A549 (cell line): ENCODE results near the gene HTRA1. TPM values are rescaled to one million over a fixed set of nuclear protein-coding genes. Genes with fewer than 3 reads are reported as not detected.

Experiments
- ATAC-seq, 2 experiments: fragments of 200-7000 bp in 1 of 2; fragments of >200 bp in 1 of 2; cut with Nextera tagmentation in 1 of 2; cut with Tn5 transposase in 1 of 2; 3 replicates each; pipeline versions ENCODE4 v1.8.0 to v1.9.1; 2018 to 2020; ENCODE audit warnings: mild to moderate bottlenecking in 1 of 2, moderate library complexity in 1 of 2
- CTCF ChIA-PET: fragments of 300-600 bp; sonication (Branson Sonifier 250); formaldehyde crosslinking; extraction: SDS; loops from one replicate; lab custom pipeline; 2021; ENCODE audit warnings: antibody characterized with exemption, inconsistent platforms; lab: Yijun Ruan, JAX
- POLR2A ChIA-PET: fragments of 350-600 bp; formaldehyde crosslinking; extraction: SDS; loops from one replicate; lab custom pipeline; 2021; ENCODE audit warnings: antibody characterized with exemption, inconsistent platforms; lab: Yijun Ruan, JAX
- DNase-seq, 2 experiments: peaks; one replicate each; pipeline versions ENCODE4 v3.0.0 to v3.0.0-alpha.2; 2011 to 2016; ENCODE audit warnings: low read depth in 1 of 2, low spot score in 1 of 2
- FAIRE-seq: peaks from 2 replicates; lab custom pipeline; 2011; peaks lifted over from hg19 to GRCh38; lab: Jason Lieb, UNC
- H3K27ac ChIP-seq, 2 experiments: fragments of >200 bp; sonication (Bioruptor Twin); formaldehyde crosslinking; 3 replicates each; pipeline ENCODE4 v1.5.1; 2016 to 2017
- H3K4me1 ChIP-seq: fragments of >200 bp; sonication (Bioruptor Twin); formaldehyde crosslinking; 3 replicates; pipeline ENCODE4 v1.6.1; 2016
- H3K4me2 ChIP-seq: fragments of >200 bp; sonication (Bioruptor Twin); formaldehyde crosslinking; 3 replicates; pipeline ENCODE4 v1.6.1; 2016
- H3K4me3 ChIP-seq: fragments of >200 bp; sonication (Bioruptor Twin); formaldehyde crosslinking; 3 replicates; pipeline ENCODE4 v1.5.1; 2016
- H3K9me3 ChIP-seq: fragments of >200 bp; sonication (Bioruptor Twin); formaldehyde crosslinking; 3 replicates; pipeline ENCODE4 v1.6.1; 2016
- ATOH8 ChIP-seq: fragments of 250-450 bp; sonication (Bioruptor Pico); IDR thresholded peaks from 2 replicates; pipeline ENCODE4 v1.5.0; 2020; ENCODE audit warnings: low read depth, mild to moderate bottlenecking, moderate library complexity
- BHLHE40 ChIP-seq: IDR thresholded peaks from 2 replicates; pipeline ENCODE4 v1.6.1; 2012; ENCODE audit warnings: low read depth, low read length, inconsistent platforms
- CBX8 ChIP-seq: fragments of 200-600 bp; sonication (generic); IDR thresholded peaks from 2 replicates; pipeline ENCODE4 v1.6.1; 2016
- EHF ChIP-seq: fragments of 250-450 bp; sonication (Bioruptor Pico); IDR thresholded peaks from 2 replicates; pipeline ENCODE4 v1.5.0; 2020; ENCODE audit warnings: mild to moderate bottlenecking
- EHMT2 ChIP-seq: fragments of 200-600 bp; sonication (generic); IDR thresholded peaks from 2 replicates; pipeline ENCODE4 v1.6.1; 2016; ENCODE audit warnings: antibody characterized with exemption, low read depth, mild to moderate bottlenecking, moderate library complexity
- ELK1 ChIP-seq: fragments of 150-350 bp; IDR thresholded peaks from 2 replicates; pipeline ENCODE4 v1.6.1; 2014; ENCODE audit warnings: low read depth, mild to moderate bottlenecking, low read length
- EP300 ChIP-seq, 2 experiments: fragments of >200 bp; sonication (Bioruptor Twin); formaldehyde crosslinking; IDR thresholded peaks; 2 replicates in 1 of 2; 3 replicates in 1 of 2; pipeline ENCODE4 v1.6.1; 2016 to 2017
- FOXS1 ChIP-seq: fragments of 250-450 bp; sonication (Bioruptor Pico); IDR thresholded peaks from 2 replicates; pipeline ENCODE4 v1.5.0; 2020; ENCODE audit warnings: mild to moderate bottlenecking, moderate library complexity
- GATA3 ChIP-seq: IDR thresholded peaks from 2 replicates; pipeline ENCODE4 v1.6.1; 2012; ENCODE audit warnings: borderline replicate concordance
- HDAC2 ChIP-seq: fragments of 200-600 bp; sonication (generic); IDR thresholded peaks from 2 replicates; pipeline ENCODE4 v1.6.1; 2016
- HMGXB4 ChIP-seq: fragments of 250-450 bp; sonication (Bioruptor Pico); IDR thresholded peaks from 2 replicates; pipeline ENCODE4 v1.5.0; 2021; ENCODE audit warnings: mild to moderate bottlenecking, moderate library complexity, borderline replicate concordance
- JUNB ChIP-seq: fragments of >200 bp; sonication (Bioruptor Twin); formaldehyde crosslinking; IDR thresholded peaks from 2 replicates; pipeline ENCODE4 v1.6.1; 2016
- MAX ChIP-seq: IDR thresholded peaks from 2 replicates; pipeline ENCODE4 v1.6.1; 2012
- RARB ChIP-seq: fragments of 250-450 bp; sonication (Bioruptor Pico); IDR thresholded peaks from 2 replicates; pipeline ENCODE4 v1.8.0; 2021; ENCODE audit warnings: mild to moderate bottlenecking, moderate library complexity
- SMC3 ChIP-seq: fragments of >200 bp; sonication (Bioruptor Twin); formaldehyde crosslinking; IDR thresholded peaks from 3 replicates; pipeline ENCODE4 v1.6.1; 2018; ENCODE audit warnings: inconsistent platforms
- SREBF2 ChIP-seq: fragments of 450-650 bp; IDR thresholded peaks from 2 replicates; pipeline ENCODE4 v1.6.1; 2014; ENCODE audit warnings: mild to moderate bottlenecking, moderate library complexity
- ZSCAN20 ChIP-seq: fragments of 250-450 bp; sonication (Bioruptor Pico); IDR thresholded peaks from 2 replicates; pipeline ENCODE4 v1.8.0; 2022; ENCODE audit warnings: mild to moderate bottlenecking, moderate library complexity
- WGBS: methylation state at CpG from one replicate; pipeline ENCODE4 v1.1.6; 2017; ENCODE audit errors: missing lambda C conversion rate; 5-methylcytosine and 5-hydroxymethylcytosine counted together
- polyA plus RNA-seq, 4 experiments: library from polyadenylated mRNA; depleted of rRNA in 3 of 4; stranded (reverse); fragments of >200 nt; fragmentation: RNase III in 1 of 4; extraction: RNeasy Plus Mini Kit Qiagen cat#74134 plus additional on column Dnase treatment in 1 of 4; gene quantifications; 2 replicates in 3 of 4; 3 replicates in 1 of 4; pipeline ENCODE4 v1.2.3, GENCODE V29; 2011 to 2017
- small RNA-seq, 6 experiments: library from RNA; depleted of rRNA; stranded (forward); fragments of <200 nt; gene quantifications; one replicate each; pipeline ENCODE3, GENCODE V24; 2012
- TF ChIP-seq, protein P1 (sequence below): IDR thresholded peaks from 2 replicates; pipeline ENCODE4 v1.6.1; 2012

HTRA1 gene
- polyA plus RNA-seq, 2 of the 4 experiments (the other 2 are of a cell fraction): 50.7 to 65.6 TPM

DNA sequence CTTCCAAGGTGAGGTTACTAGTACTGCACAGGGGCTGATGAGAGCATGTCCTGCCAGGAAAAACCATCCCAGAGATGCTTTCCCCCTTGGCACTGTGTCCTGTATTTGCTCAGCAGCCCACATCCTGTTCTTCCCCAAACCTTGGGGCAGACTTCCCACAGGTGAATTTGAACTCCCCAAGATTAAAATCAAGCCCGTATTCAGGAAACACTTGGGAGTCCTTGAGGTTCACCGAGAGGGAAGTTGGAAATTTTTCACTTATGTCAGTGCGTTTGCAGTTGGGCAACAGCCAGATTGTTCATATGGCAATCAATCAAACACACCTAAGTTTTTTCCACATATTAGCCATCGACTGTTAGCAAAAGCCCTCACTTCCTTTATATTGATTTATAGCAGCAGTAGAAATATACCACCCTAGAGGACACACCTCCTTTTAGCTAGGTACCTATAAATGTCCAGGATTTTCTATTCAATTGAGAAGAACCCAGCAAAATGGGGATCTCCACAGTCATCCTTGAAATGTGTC lies 99.0 kb downstream of the HTRA1 start, which contains the start of gene DMBT1:
Gene DMBT1 (plus strand): TSS at position 476 of the 526 bp plus-strand sequence. CDS start 17 bp downstream, at position 493.
- Histone ChIP-seq H3K4me2 (peak within 1 kb of the TSS; percentile 25; the same call in 1 of the 3 replicates), H3K4me3 (no peak within 1 kb of the TSS), H3K27ac (no peak within 1 kb of the TSS), H3K9me3 (no peaks in the 10 kb centered on the region), H3K4me1 (peaks cover 6% of the 10 kb centered on the region; the same call in 1 of the 3 replicates)
- FAIRE-seq: no peak
- no peak for ATAC-seq
- ChIA-PET POLR2A (no interaction called here), CTCF (interaction anchor here (1.8 to 2.4 kb wide), 2 partner anchors 126 to 258 kb away, joined by 4 to 7 read pairs; no protein-coding TSS in a partner anchor)
- no peak for DNase-seq
- no peak for TF ChIP-seq ELK1
- 20% methylated on average over 4 of the region's 4 CpGs for WGBS

DNA sequence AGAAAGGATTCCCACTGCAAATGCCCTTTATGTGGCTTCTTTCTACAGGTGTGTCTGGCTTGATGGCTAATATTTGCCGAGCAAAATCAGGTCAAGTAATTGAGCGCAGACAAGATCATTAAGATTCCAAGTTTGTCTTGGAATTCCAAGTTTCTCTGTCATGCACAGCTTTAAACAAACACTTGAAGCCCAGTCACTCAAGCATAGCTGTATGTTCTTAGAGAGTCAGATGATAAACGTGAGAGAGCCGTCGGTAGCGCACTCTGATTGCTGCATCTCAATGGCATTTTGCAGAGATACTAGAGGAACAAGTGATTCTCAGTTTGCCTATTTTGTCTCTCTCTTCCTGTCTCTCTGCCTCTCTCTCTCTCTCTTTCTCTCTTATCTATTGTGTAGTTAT lies 99.9 kb downstream of the HTRA1 start:
- CTCF ChIA-PET: interaction anchor here (0.6 to 10.2 kb wide), 4 partner anchors 57 to 265 kb away, joined by 3 to 136 read pairs (median 4); no protein-coding TSS in a partner anchor
- DNase-seq: no peak
- WGBS: 11% methylated on average over 6 of the region's 6 CpGs

DNA sequence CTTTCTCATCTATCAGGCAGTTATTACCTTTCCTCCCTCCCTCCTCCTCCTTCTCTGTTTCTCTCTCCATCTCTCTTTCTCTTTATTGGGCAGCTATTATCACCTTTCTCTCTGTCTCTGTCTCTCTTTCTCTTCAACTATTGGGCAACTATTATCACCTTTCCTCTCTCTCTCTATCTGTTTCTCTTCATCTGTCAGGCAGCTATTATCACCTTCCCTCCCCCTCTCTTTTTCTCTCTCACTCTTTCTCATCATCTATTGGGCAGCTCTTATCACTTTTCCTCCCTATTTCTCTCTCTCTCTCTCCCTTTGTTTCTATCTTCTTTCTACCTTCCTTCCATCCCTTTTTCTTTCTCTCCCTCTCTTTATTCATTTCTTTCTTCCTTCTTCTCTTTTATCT lies 100.4 kb downstream of the HTRA1 start:
- ATAC-seq (no peak), DNase-seq (no peak), FAIRE-seq (no peak)
- ChIA-PET POLR2A (no interaction called here), CTCF (interaction anchor here (1.1 to 10.2 kb wide), 3 partner anchors 58 to 266 kb away, joined by 3 to 136 read pairs (median 4); no protein-coding TSS in a partner anchor)
- Histone ChIP-seq H3K4me1 (peaks cover 9% of the 10 kb centered on the region; the same call in 1 of the 3 replicates), H3K27ac (no peak overlapping the region), H3K4me3 (no peak overlapping the region), H3K4me2 (no peak overlapping the region), H3K9me3 (no peaks in the 10 kb centered on the region)
- no peak for TF ChIP-seq HMGXB4
- TF ChIP-seq RARB: no peak
- TF ChIP-seq JUNB: no peak

More for the DNA sequence above, 99.9 kb downstream of the HTRA1 start:
- Histone ChIP-seq H3K27ac (no peak overlapping the region), H3K4me2 (peak overlapping the region; percentile 25; the same call in 1 of the 3 replicates), H3K9me3 (no peaks in the 10 kb centered on the region), H3K4me1 (peaks cover 9% of the 10 kb centered on the region; the same call in 1 of the 3 replicates), H3K4me3 (no peak overlapping the region)
- TF ChIP-seq MAX: no peak
- no peak for TF ChIP-seq BHLHE40
- TF ChIP-seq ZSCAN20: no peak
- no peak for TF ChIP-seq EP300 (IDR thresholded peaks at IDR 0.05)
- TF ChIP-seq ATOH8 (CRISPR knock-in tag): no peak
- TF ChIP-seq CBX8: no peak
- TF ChIP-seq SMC3: no peak
- no peak for TF ChIP-seq GATA3
- TF ChIP-seq EHMT2: no peak
- TF ChIP-seq EHF (CRISPR knock-in tag): no peak
- no peak for TF ChIP-seq SREBF2
- TF ChIP-seq HDAC2: no peak
- TF ChIP-seq FOXS1: no peak
- TF ChIP-seq, protein P1, sequence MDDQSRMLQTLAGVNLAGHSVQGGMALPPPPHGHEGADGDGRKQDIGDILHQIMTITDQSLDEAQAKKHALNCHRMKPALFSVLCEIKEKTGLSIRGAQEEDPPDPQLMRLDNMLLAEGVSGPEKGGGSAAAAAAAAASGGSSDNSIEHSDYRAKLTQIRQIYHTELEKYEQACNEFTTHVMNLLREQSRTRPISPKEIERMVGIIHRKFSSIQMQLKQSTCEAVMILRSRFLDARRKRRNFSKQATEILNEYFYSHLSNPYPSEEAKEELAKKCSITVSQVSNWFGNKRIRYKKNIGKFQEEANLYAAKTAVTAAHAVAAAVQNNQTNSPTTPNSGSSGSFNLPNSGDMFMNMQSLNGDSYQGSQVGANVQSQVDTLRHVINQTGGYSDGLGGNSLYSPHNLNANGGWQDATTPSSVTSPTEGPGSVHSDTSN: no peak
- TF ChIP-seq HMGXB4: no peak
- ATAC-seq (peak in 1 of 2 experiments; percentile 27; a peak in 2 of 6 replicates), FAIRE-seq (no peak)
- POLR2A ChIA-PET: no interaction called here

Small RNA genes lying within 50 kb of the gene (small RNA-seq; reads per million reads assigned to genes)
- gene MIR3941: 0 to 7.6 (median 2.5) reads per million in 6 experiments

Other genes with a start within 250 kb of the HTRA1 start
- 1.3 and 2.1 TPM in 2 replicates for gene BTBD16, start 190.3 kb upstream of the HTRA1 start, polyA plus RNA-seq (2011; rRNA removed)
- 0.32 to 0.69 TPM (median 0.35 TPM) in 3 replicates for gene BTBD16, start 190.3 kb upstream of the HTRA1 start, polyA plus RNA-seq (2017; fragmentation: RNase III; extraction: RNeasy Plus Mini Kit Qiagen cat#74134 plus additional on column Dnase treatment)
- gene PLEKHA1, start 86.8 kb upstream of the HTRA1 start, polyA plus RNA-seq (2011; rRNA removed): 52.0 and 62.4 TPM in 2 replicates
- 22.8 to 27.1 TPM (median 26.7 TPM) in 3 replicates for gene PLEKHA1, start 86.8 kb upstream of the HTRA1 start, polyA plus RNA-seq (2017; fragmentation: RNase III; extraction: RNeasy Plus Mini Kit Qiagen cat#74134 plus additional on column Dnase treatment)
- gene ARMS2, start 6.9 kb upstream of the HTRA1 start, polyA plus RNA-seq (2011; rRNA removed): not detected in 2 replicates
- not detected in 3 replicates for gene ARMS2, start 6.9 kb upstream of the HTRA1 start, polyA plus RNA-seq (2017; fragmentation: RNase III; extraction: RNeasy Plus Mini Kit Qiagen cat#74134 plus additional on column Dnase treatment)
- 0.01 and 0.05 TPM in 2 replicates for gene DMBT1, start 99.2 kb downstream of the HTRA1 start, polyA plus RNA-seq (2011; rRNA removed)
- gene DMBT1, start 99.2 kb downstream of the HTRA1 start, polyA plus RNA-seq (2017; fragmentation: RNase III; extraction: RNeasy Plus Mini Kit Qiagen cat#74134 plus additional on column Dnase treatment): 0.01 to 0.03 TPM in 2 of 3 replicates, not detected in the other
- not detected in 2 replicates for gene C10orf120, start 238.3 kb downstream of the HTRA1 start, polyA plus RNA-seq (2011; rRNA removed)
- not detected in 3 replicates for gene C10orf120, start 238.3 kb downstream of the HTRA1 start, polyA plus RNA-seq (2017; fragmentation: RNase III; extraction: RNeasy Plus Mini Kit Qiagen cat#74134 plus additional on column Dnase treatment)